DND-41 (cell line): ENCODE results near the gene VPS50.

Experiments used
- EZH2 ChIP-seq: IDR thresholded peaks from 3 replicates; pipeline ENCODE4 v1.6.1; 2012; ENCODE audit warnings: borderline replicate concordance, low read depth, mild to moderate bottlenecking, moderate library complexity, low read length, inconsistent platforms; ENCODE audit not compliant: severe bottlenecking
- TF ChIP-seq, protein P1 (sequence below): IDR thresholded peaks from 2 replicates; pipeline ENCODE4 v1.5.1; 2012; ENCODE audit warnings: borderline replicate concordance, low read length, moderate library complexity, mild to moderate bottlenecking; ENCODE audit not compliant: poor library complexity, severe bottlenecking; ENCODE audit errors: extremely low read depth

DNA sequence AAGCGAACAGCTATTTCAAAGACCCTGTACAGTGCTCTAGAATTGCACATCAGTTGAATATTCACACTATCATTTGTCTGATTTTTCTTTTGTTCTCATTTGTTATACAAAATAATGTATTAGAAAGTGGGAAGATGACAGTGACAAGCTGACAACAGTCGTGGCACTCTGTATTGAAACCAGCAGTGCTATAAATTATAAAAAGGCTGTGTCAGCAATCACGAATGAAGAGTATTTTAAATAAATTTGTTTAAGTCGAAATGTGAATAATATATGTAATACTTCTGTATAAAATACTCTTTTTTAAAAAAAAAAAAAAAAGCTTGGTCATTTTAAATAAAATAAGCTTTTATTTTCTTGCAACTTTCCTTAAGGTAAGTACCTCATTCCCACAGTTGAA, 122.6 kb downstream of the VPS50 start:
- TF ChIP-seq, protein P1, sequence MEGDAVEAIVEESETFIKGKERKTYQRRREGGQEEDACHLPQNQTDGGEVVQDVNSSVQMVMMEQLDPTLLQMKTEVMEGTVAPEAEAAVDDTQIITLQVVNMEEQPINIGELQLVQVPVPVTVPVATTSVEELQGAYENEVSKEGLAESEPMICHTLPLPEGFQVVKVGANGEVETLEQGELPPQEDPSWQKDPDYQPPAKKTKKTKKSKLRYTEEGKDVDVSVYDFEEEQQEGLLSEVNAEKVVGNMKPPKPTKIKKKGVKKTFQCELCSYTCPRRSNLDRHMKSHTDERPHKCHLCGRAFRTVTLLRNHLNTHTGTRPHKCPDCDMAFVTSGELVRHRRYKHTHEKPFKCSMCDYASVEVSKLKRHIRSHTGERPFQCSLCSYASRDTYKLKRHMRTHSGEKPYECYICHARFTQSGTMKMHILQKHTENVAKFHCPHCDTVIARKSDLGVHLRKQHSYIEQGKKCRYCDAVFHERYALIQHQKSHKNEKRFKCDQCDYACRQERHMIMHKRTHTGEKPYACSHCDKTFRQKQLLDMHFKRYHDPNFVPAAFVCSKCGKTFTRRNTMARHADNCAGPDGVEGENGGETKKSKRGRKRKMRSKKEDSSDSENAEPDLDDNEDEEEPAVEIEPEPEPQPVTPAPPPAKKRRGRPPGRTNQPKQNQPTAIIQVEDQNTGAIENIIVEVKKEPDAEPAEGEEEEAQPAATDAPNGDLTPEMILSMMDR = no peak
- TF ChIP-seq EZH2 = no peak
